Fibroblast of the conjunctiva (primary cell): ENCODE data around the gene PGBD5.

Experiments
- DNase-seq: peaks from one replicate; pipeline ENCODE4 v3.0.0-alpha.2; 2010; ENCODE audit warnings: low read depth

Gene PGBD5

GRCh38 chr1:230394741-230395140, 31.4 kb downstream of the PGBD5 start:
- no peak for DNase-seq

GRCh38 chr1:230394134-230394533, 32.0 kb downstream of the PGBD5 start:
- no peak for DNase-seq

GRCh38 chr1:230393722-230394121, 32.4 kb downstream of the PGBD5 start:
- DNase-seq, result no peak

GRCh38 chr1:230392920-230393521, 33.1 kb downstream of the PGBD5 start:
- no peak for DNase-seq

GRCh38 chr1:230392536-230392909, 33.6 kb downstream of the PGBD5 start:
- DNase-seq, result no peak

GRCh38 chr1:230391776-230392535, 34.2 kb downstream of the PGBD5 start:
- DNase-seq, result no peak

GRCh38 chr1:230390371-230390770, 35.8 kb downstream of the PGBD5 start:
- no peak for DNase-seq

GRCh38 chr1:230387876-230388275, 38.3 kb downstream of the PGBD5 start:
- DNase-seq, result no peak

- no peak for DNase-seq
Observed at GRCh38 chr1:230387296-230387695, 38.8 kb downstream of the PGBD5 start.

- DNase-seq, result no peak
Observed at GRCh38 chr1:230386637-230387262, 39.4 kb downstream of the PGBD5 start.

- no peak for DNase-seq
Observed at GRCh38 chr1:230385930-230386329, 40.2 kb downstream of the PGBD5 start.

- DNase-seq, result no peak
Observed at GRCh38 chr1:230385158-230385450, 41.0 kb downstream of the PGBD5 start.

GRCh38 chr1:230384380-230385157, 41.6 kb downstream of the PGBD5 start:
- no peak for DNase-seq

- no peak for DNase-seq
Observed at GRCh38 chr1:230383425-230383824, 42.7 kb downstream of the PGBD5 start.

GRCh38 chr1:230382001-230382491, 44.1 kb downstream of the PGBD5 start:
- DNase-seq, result no peak

GRCh38 chr1:230381585-230381984, 44.5 kb downstream of the PGBD5 start:
- no peak for DNase-seq

- DNase-seq, result no peak
Observed at GRCh38 chr1:230381049-230381467, 45.1 kb downstream of the PGBD5 start.

GRCh38 chr1:230379928-230380327, 46.2 kb downstream of the PGBD5 start:
- no peak for DNase-seq

GRCh38 chr1:230379462-230379861, 46.7 kb downstream of the PGBD5 start:
- DNase-seq, result no peak

GRCh38 chr1:230377851-230378250, 48.3 kb downstream of the PGBD5 start:
- no peak for DNase-seq

GRCh38 chr1:230377324-230377723, 48.8 kb downstream of the PGBD5 start:
- no peak for DNase-seq

- no peak for DNase-seq
Observed at GRCh38 chr1:230376296-230376695, 49.8 kb downstream of the PGBD5 start.

- DNase-seq, result no peak
Observed at GRCh38 chr1:230375780-230376179, 50.4 kb downstream of the PGBD5 start.
